Right lobe of liver (tissue), 6 donors: ENCODE results near the gene MAPK4. TPM values are rescaled to one million over a fixed set of nuclear protein-coding genes. Genes with fewer than 3 reads are reported as not detected.
"Not testable (repeated sequence)": the region's sequence is repeated elsewhere in the genome, so short reads cannot be mapped to it uniquely, and the experiment has no call there.

Experiments
- ATAC-seq, 4 donors: fragments of 200-7000 bp; cut with Tn5 transposase; one replicate each; pipeline ENCODE4 v1.9.1; 2020; ENCODE audit warnings: mild to moderate bottlenecking in 4 of 4, moderate library complexity in 4 of 4
- DNase-seq, 3 donors: peaks; one replicate each; pipeline ENCODE4 v3.0.0-alpha.2; 2020
- H3K27ac ChIP-seq, 3 donors: fragments of 200-600 bp; one replicate each; pipeline ENCODE4 v1.8.0; 2022
- H3K27me3 ChIP-seq, 2 donors: fragments of 200-600 bp; one replicate each; pipeline ENCODE4 v1.8.0; 2022
- H3K36me3 ChIP-seq, 4 donors: fragments of 200-600 bp; sonication (generic) in 1 of 4; one replicate each; pipeline versions ENCODE4 v1.5.1 to v1.8.0; 2017 to 2022; ENCODE audit warnings: control low read depth in 1 of 4
- H3K4me1 ChIP-seq, 4 donors: fragments of 200-600 bp; sonication (generic) in 1 of 4; one replicate each; pipeline versions ENCODE4 v1.5.1 to v1.8.0; 2017 to 2022; ENCODE audit warnings: control low read depth in 1 of 4
- H3K4me3 ChIP-seq, 3 donors: fragments of 200-600 bp; one replicate each; pipeline ENCODE4 v1.8.0; 2022
- H3K9me3 ChIP-seq, 4 donors: fragments of 200-600 bp; sonication (generic) in 1 of 4; one replicate each; pipeline versions ENCODE4 v1.5.1 to v1.8.0; 2017 to 2022; ENCODE audit warnings: control low read depth in 1 of 4
- CTCF ChIP-seq, 4 donors: fragments of 200-600 bp in 3 of 4; fragments of 450-650 bp in 1 of 4; IDR thresholded peaks; one replicate each; pipeline versions ENCODE4 v1.5.1 to v1.8.0; 2016 to 2022; ENCODE audit warnings: antibody characterized with exemption in 4 of 4, mild to moderate bottlenecking in 2 of 4
- POLR2A ChIP-seq: fragments of 450-650 bp; IDR thresholded peaks from one replicate; pipeline ENCODE4 v1.6.1; 2017; ENCODE audit warnings: antibody characterized with exemption, mild to moderate bottlenecking
- whole genome bisulfite sequencing: methylation state at CpG from one replicate; pipeline ENCODE4 v1.1.6; 2018; ENCODE audit warnings: low coverage, low lambda C conversion rate; ENCODE audit not compliant: insufficient coverage; ENCODE audit errors: missing lambda C conversion rate; 5-methylcytosine and 5-hydroxymethylcytosine counted together
- intact Hi-C, 2 donors: fragments of 100-400 bp; cut with DNase I; formaldehyde crosslinking; loops; one replicate each; pipeline versions ENCODE4 v1.11.2 to v1.14.1; 2022
- total RNA-seq, 6 experiments: library from RNA; depleted of rRNA in 2 of 6; stranded (reverse); fragments of >200 nt in 2 of 6; fragmentation: NEBNext Ultra II Directional in 3 of 6; extraction: Animal tissue kit (Norgen Biotek cat#: 25700) in 3 of 6; gene quantifications; one replicate each; pipeline versions ENCODE4 v1.1.0 to v1.2.4, GENCODE V29; 2016 to 2023
- donor health status: DM: no; HTN: yes; CAD: no.
- donor health status: DM: no; HTN: no; CAD: no.
- donor health status: DM: no; HTN: no; CAD: no.
- donor health status: DM: no; HTN: yes; CAD: no.
- donor health status: DM: no; HTN: yes; CAD: no.

The MAPK4 gene
- total RNA-seq, 6 experiments from 2014 or later = 0.33 to 8.3 (median 1.5) TPM

- WGBS = 40% methylated on average over 3 of the region's 3 CpGs
- ATAC-seq (peak; percentile 94 to 97 (median 95)), DNase-seq (peak; percentile 42 to 68 (median 65))
- TF ChIP-seq CTCF (IDR thresholded peaks at IDR 0.05) (no peak), POLR2A (no peak)
- intact Hi-C loops = no loop called here
- Histone ChIP-seq H3K36me3 (no peaks in the 10 kb centered on the region), H3K4me1 (peaks cover 0 to 23% (median 6%) of the 10 kb centered on the region in 4 donors), H3K4me3 (no peak overlapping the region), H3K9me3 (no peaks in the 10 kb centered on the region), H3K27me3 (no peaks in the 10 kb centered on the region), H3K27ac (peak overlapping the region in 2 of 3 donors; percentile 8 to 16)
Observed at GRCh38 chr18:50527636-50528307, 32.1 kb upstream of the MAPK4 start.

DNA sequence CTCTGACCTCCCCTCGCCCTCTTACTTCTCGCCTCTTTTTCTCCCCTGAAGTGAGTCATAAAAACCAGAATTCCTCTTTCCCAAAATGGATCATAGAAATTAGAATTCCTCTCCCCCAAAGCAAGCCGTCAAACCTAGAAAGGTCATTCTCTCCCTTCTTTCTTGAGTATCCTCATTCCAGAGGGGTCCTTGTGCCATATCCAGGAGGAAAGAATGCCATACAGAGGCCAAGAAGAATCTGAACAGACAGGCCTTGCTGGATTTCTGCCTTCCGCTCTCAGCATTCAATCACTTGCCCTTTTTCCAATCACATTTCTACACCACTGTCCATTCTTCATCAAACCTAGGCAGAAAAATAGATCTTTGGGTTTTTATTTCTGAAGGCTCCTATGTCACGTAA, 31.1 kb upstream of the MAPK4 start:
- TF ChIP-seq CTCF (IDR thresholded peaks at IDR 0.05) (no peak), POLR2A (no peak)
- H3K27ac ChIP-seq = peak overlapping the region in 2 of 3 donors; percentile 8 to 62
- H3K9me3 ChIP-seq = peaks cover 0 to 2% (median 0%) of the 10 kb centered on the region in 4 donors
- DNase-seq (no peak), ATAC-seq (no peak)
- H3K36me3 ChIP-seq = no peaks in the 10 kb centered on the region
- no peaks in the 10 kb centered on the region for H3K27me3 ChIP-seq
- intact Hi-C loops = no loop called here
- no peak overlapping the region for H3K4me3 ChIP-seq
- WGBS = 83% methylated on average over 5 of the region's 5 CpGs
- H3K4me1 ChIP-seq = peaks cover 0 to 23% (median 6%) of the 10 kb centered on the region in 4 donors

DNA sequence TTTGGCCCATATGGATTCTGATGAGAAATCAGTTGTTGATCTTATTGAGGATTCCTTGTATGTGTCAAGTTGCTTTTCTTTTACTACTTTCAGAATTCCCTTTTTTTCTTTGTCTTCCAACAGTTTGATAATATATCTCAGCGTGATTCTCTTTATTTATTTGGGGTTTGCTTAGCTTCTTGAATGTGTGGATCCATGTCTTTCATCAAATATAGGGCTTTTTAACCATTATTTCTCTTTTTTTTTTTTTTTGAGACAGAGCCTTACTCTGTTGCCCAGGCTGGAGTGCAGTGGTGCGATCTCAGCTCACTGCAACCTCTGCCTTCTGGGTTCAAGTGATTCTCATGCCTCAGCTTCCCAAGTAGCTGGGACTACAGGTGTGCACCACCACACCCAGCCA, 26.1 kb upstream of the MAPK4 start:
- DNase-seq, intact Hi-C loops, H3K27ac ChIP-seq, H3K4me1 ChIP-seq, H3K9me3 ChIP-seq, H3K27me3 ChIP-seq, H3K36me3 ChIP-seq, ATAC-seq, H3K4me3 ChIP-seq: not testable (repeated sequence)
- WGBS = 67% methylated on average over 2 of the region's 2 CpGs

DNA sequence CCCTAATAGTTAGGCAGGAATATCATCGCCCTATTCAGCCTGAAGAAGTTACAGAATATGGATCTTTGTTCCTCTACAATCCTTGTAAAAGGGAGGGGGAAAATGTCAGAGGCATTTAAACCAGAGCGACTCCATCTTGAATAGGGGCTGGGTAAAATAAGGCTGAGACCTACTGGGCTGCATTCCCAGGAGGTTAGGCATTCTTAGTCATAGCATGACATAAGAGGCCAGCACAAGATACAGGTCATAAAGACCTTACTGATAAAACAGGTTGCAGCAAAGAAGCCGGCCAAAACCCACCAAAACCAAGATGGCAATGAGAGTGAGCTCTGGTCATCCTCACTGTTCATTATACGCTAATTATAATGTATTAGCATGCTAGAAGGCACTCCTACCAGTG, 15.4 kb upstream of the MAPK4 start:
- H3K4me3 ChIP-seq, DNase-seq, intact Hi-C loops, ATAC-seq, H3K27me3 ChIP-seq, H3K36me3 ChIP-seq, H3K4me1 ChIP-seq, H3K9me3 ChIP-seq, H3K27ac ChIP-seq: not testable (repeated sequence)
- WGBS = 72% methylated on average over 4 of the region's 4 CpGs

DNA sequence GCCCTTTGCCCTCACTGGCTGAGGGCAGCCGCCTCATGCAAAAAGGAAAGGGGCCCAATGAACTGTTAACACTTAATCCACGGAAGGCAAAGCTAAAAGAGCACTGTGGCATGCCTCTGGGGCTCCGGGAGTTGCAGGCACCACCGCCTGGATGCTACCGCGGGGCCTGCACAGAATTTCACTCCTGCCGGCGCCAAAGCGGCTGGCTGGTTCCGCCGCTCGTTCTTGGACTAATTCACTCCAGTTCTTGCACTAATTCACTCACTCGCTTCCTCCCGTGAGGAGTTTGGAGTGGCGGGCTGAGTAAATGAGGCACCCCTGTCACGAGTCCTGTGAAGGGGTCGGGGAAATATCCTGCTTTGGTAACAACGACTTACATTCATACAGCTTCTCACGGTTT, 14.0 kb upstream of the MAPK4 start:
- no peaks in the 10 kb centered on the region for H3K9me3 ChIP-seq
- H3K4me3 ChIP-seq = no peak overlapping the region
- no peak for ATAC-seq
- 77% methylated on average over 11 of the region's 19 CpGs for WGBS
- TF ChIP-seq CTCF (IDR thresholded peaks at IDR 0.05) = no peak
- TF ChIP-seq POLR2A = no peak
- H3K27me3 ChIP-seq = no peaks in the 10 kb centered on the region
- intact Hi-C loops = no loop called here
- no peaks in the 10 kb centered on the region for H3K4me1 ChIP-seq
- DNase-seq = no peak
- H3K36me3 ChIP-seq = no peaks in the 10 kb centered on the region
- H3K27ac ChIP-seq = no peak overlapping the region
